Measurements from ENCODE around the gene PHAF1. TPM values are rescaled to one million over a fixed set of nuclear protein-coding genes. Genes with fewer than 3 reads are reported as not detected.

The PHAF1 gene
- total and polyA plus RNA-seq, 2 of the 13 experiments (the other 11 are each of a cell fraction or from before 2014, with no cell fraction given), result 48.3 to 174 TPM

GRCh38 chr16:67193536-67193935 is 83.8 kb downstream of the PHAF1 start:
- no TSS peak for BruUV-seq (replicated peaks)
- Histone ChIP-seq H3K36me3 (replicated peaks in 1 of 2; ENCODE audit: control insufficient read depth in 1 of 2, insufficient read depth in 2 of 2, low read length in 2 of 2) (peaks cover 32 to 50% of the 10 kb centered on the region in 2 experiments), H3K9ac (ENCODE audit: insufficient read depth, low read depth, low read length) (peak overlapping the region; percentile 98), H3K4me2 (ENCODE audit: low read depth, low read length) (peak overlapping the region; percentile 97), H3K27ac (ENCODE audit: extremely low read length, insufficient read depth, low read length) (no peak overlapping the region), H3K9me3 (ENCODE audit: low read length) (no peaks in the 10 kb centered on the region), H3K4me3 (replicated peaks in 1 of 3; ENCODE audit: insufficient read depth in 1 of 3, low read depth in 2 of 3, low read length in 3 of 3) (peak overlapping the region; percentile 84 to 99 (median 97)), H3K4me1 (ENCODE audit: insufficient read depth, low read length) (peaks cover 38% of the 10 kb centered on the region), H4K20me1 (ENCODE audit: insufficient read depth, low read length) (no peaks in the 10 kb centered on the region; the same call in 1 of the 2 replicates), H2AFZ (ENCODE audit: low read length) (no peak overlapping the region), H3K79me2 (ENCODE audit: insufficient read depth, low read length) (peaks cover 21% of the 10 kb centered on the region), H3K27me3 (ENCODE audit: control insufficient read depth in 1 of 2, insufficient read depth in 2 of 2, low read length in 2 of 2) (peaks cover 2 to 12% of the 10 kb centered on the region in 2 experiments; a peak in 2 of 5 replicates)
- DNase-seq (ENCODE audit: low spot score), result no peak
- no peak for FAIRE-seq
- ChIA-PET POLR2A (interaction anchor here (1.0 to 1.9 kb wide), 5 partner anchors 15 to 54 kb away, joined by 3 to 8 read pairs (median 6); partner anchors contain the start of genes FHOD1, NOL3 and TMEM208), CTCF (ENCODE audit: low intra/inter-chr PET ratio, low total read pairs) (no interaction called here)
- TF ChIP-seq ZNF280D (CRISPR knock-in tag; IDR thresholded peaks at IDR 0.05), result 0 out of 2 replicates have a peak, but pooled peaks have one; percentile 36
- 0 out of 2 replicates have a peak, but pooled peaks have one; percentile 3 for TF ChIP-seq REL (CRISPR knock-in tag; conservative IDR thresholded peaks at IDR 0.05)
- no peak for TF ChIP-seq ZNF557 (CRISPR knock-in tag; IDR thresholded peaks at IDR 0.05)
- no peak for ATAC-seq
- intact Hi-C loops (cut with micrococcal nuclease; ENCODE audit: unreplicated experiment), result loop anchor here (2.0 kb wide), 1 partner anchor 53 kb away; the partner anchor contains the start of gene FHOD1
- in situ Hi-C loops (cut with HindIII; ENCODE audit: extremely low pct_ligation_motif_present, low pct_unique_long_range_greater_than_20kb), result no loop called here

GRCh38 chr16:67194260-67194659 is 84.5 kb downstream of the PHAF1 start:
- POLR2A ChIA-PET, result interaction anchor here (1.1 kb wide), 1 partner anchor 14 kb away, joined by 3 read pairs; no protein-coding TSS in a partner anchor
- no peak for FAIRE-seq

More at GRCh38 chr16:67194260-67194659, 84.5 kb downstream of the PHAF1 start:
- no peaks in the 10 kb centered on the region; the same call in 1 of the 2 replicates for H4K20me1 ChIP-seq (ENCODE audit: insufficient read depth, low read length)
- TF ChIP-seq ZNF274 (CRISPR knock-in tag; IDR thresholded peaks at IDR 0.05) (0 out of 2 replicates have a peak, but pooled peaks have one; percentile 43), ZNF580 (CRISPR knock-in tag; IDR thresholded peaks at IDR 0.05; ENCODE audit: borderline replicate concordance, low read depth) (no peak), HBP1 (CRISPR knock-in tag; IDR thresholded peaks at IDR 0.05; ENCODE audit: low read depth) (no peak), ZEB1 (IDR thresholded peaks at IDR 0.05; ENCODE audit: insufficient replicate concordance, low read depth) (no peak), ZFP1 (CRISPR knock-in tag; IDR thresholded peaks at IDR 0.05) (no peak), ZNF670 (CRISPR knock-in tag; IDR thresholded peaks at IDR 0.05; ENCODE audit: borderline replicate concordance) (0 out of 2 replicates have a peak, but pooled peaks have one; percentile 10), EED (CRISPR knock-in tag; IDR thresholded peaks at IDR 0.05) (0 out of 2 replicates have a peak, but pooled peaks have one; percentile 57)
- no peaks in the 10 kb centered on the region for H3K9me3 ChIP-seq (ENCODE audit: low read length)
- H3K4me3 ChIP-seq (replicated peaks in 1 of 3; ENCODE audit: insufficient read depth in 1 of 3, low read depth in 2 of 3, low read length in 3 of 3), result no peak overlapping the region; a peak in 1 of 6 replicates
- no peak overlapping the region for H2AFZ ChIP-seq (ENCODE audit: low read length)
- H3K27ac ChIP-seq (ENCODE audit: extremely low read length, insufficient read depth, low read length), result no peak overlapping the region
- peaks cover 32 to 54% of the 10 kb centered on the region in 2 experiments for H3K36me3 ChIP-seq (replicated peaks in 1 of 2; ENCODE audit: control insufficient read depth in 1 of 2, insufficient read depth in 2 of 2, low read length in 2 of 2)
- H3K4me1 ChIP-seq (ENCODE audit: insufficient read depth, low read length), result peaks cover 38% of the 10 kb centered on the region
- intact Hi-C loops (cut with micrococcal nuclease; ENCODE audit: unreplicated experiment), result no loop called here
- in situ Hi-C loops (cut with HindIII; ENCODE audit: extremely low pct_ligation_motif_present, low pct_unique_long_range_greater_than_20kb), result no loop called here
- DNase-seq (ENCODE audit: low spot score) (no peak), ATAC-seq (no peak)
- no peak overlapping the region for H3K4me2 ChIP-seq (ENCODE audit: low read depth, low read length)
- CTCF ChIA-PET (ENCODE audit: low intra/inter-chr PET ratio, low total read pairs), result no interaction called here
- WGBS (ENCODE audit: low lambda C conversion rate), result 98% methylated on average over 6 of the region's 6 CpGs
- peaks cover 21% of the 10 kb centered on the region for H3K79me2 ChIP-seq (ENCODE audit: insufficient read depth, low read length)
- BruUV-seq (replicated peaks), result no TSS peak
- H3K27me3 ChIP-seq (ENCODE audit: control insufficient read depth in 1 of 2, insufficient read depth in 2 of 2, low read length in 2 of 2), result peaks cover 0 to 11% of the 10 kb centered on the region in 2 experiments; a peak in 2 of 5 replicates
- peak overlapping the region; percentile 98; the same call in 1 of the 2 replicates for H3K9ac ChIP-seq (ENCODE audit: insufficient read depth, low read depth, low read length)

Data from HepG2 (cell line).